CD4-positive, alpha-beta T cell treated with Interleukin-15 for 1 hour (primary cell): Measurements from ENCODE around the gene C10orf120.

Experiments
- DNase-seq: peaks from one replicate; pipeline ENCODE4 v3.0.0-alpha.2; 2020

The C10orf120 gene

DNA sequence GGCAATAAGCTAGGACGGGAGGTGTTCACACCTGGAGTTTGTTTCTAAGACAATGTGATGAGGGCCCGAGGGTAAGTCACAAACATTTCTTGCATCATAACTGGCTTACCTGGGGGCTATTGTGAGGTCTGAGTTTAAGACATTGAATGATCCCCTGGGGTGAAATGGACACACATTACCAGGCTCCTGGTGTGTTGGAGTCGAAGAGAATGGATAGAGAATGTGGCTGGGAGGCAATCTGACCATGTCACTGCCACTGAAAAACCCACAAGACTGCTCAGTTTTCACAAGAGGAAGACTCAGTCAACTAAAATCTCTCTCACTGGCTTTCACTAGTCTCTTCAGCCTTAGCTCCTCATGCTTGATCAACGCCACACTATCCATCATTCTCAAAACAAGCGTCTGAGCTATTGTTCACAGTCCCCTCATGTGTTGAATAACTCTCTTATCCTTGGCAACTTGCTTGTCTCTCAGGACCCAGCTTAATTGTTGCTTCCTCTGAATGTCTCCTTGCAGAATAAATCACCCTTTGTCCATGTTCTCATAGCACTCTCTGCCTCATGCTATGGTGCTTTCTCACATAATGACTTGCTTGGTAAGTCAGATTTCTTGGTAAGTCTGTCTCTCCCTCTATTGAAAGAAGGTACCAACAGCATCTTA, at the start of gene C10orf120:
TSS of gene C10orf120 (minus strand) at position 51 of the 660 bp plus-strand sequence. CDS start 56 bp downstream, outside the sequence.
- no peak for DNase-seq

DNA sequence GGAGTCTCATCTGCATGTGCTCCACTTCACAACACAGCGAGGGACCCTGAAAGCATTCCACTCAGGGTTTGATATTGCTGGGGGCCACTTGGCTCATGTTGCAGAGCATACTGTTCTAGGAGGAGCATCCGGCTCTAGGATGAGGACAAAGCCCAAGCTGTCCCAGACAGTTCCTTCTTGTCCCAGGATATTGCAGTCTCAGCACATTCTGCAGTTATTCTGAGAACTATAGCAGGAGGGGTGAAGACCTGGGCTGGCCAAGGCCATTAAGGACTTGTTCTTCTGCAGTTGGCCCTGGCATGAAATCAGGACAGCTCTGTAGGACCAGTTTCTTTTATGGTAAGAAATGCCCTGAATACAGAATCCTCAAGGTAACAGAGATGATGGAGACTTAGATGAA, 48.9 kb upstream of the C10orf120 start:
- no peak for DNase-seq

GRCh38 chr10:122746408-122746807, 46.8 kb upstream of the C10orf120 start:
- no peak for DNase-seq

DNA sequence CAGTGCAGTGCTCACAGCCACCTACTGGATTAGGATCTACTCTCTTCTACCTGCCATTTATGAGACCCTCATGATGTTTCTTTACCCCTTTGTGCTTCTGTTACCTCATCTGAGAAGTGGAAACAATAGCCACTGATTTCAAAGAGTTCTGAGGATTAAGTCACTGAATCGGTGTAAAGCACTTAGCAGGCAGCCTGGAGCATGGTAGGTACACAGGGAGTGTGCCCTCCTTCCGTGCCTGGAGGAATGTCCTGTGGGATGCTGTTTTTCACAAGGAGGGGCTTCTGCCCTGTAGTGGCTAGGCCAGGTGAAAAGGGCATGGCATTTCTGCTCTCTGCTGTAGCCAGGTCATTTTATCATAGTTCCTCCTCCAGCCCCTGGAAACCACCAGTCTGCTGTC, 44.6 kb upstream of the C10orf120 start:
- no peak for DNase-seq

- no peak for DNase-seq
These were observed 41.0 kb upstream of the C10orf120 start for GRCh38 chr10:122740640-122741039.

DNA sequence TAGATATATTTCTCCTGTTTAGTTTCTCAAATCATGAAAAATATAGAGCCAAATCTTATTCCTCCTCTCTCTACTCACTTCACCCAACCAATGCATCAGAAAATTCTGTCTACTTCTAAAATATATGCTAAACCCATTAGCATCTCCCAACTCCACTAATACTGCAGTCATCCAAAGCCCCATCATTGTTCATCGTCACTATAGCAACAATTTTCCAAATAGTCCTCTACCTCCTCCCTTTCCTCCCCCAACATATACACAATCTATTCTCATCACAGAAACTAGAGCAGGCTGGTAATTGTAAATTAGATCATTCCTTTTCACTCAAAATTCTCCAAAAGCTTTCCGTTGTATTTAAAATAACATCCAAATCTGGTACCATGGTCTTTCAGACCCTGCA, 38.4 kb upstream of the C10orf120 start:
- no peak for DNase-seq

DNA sequence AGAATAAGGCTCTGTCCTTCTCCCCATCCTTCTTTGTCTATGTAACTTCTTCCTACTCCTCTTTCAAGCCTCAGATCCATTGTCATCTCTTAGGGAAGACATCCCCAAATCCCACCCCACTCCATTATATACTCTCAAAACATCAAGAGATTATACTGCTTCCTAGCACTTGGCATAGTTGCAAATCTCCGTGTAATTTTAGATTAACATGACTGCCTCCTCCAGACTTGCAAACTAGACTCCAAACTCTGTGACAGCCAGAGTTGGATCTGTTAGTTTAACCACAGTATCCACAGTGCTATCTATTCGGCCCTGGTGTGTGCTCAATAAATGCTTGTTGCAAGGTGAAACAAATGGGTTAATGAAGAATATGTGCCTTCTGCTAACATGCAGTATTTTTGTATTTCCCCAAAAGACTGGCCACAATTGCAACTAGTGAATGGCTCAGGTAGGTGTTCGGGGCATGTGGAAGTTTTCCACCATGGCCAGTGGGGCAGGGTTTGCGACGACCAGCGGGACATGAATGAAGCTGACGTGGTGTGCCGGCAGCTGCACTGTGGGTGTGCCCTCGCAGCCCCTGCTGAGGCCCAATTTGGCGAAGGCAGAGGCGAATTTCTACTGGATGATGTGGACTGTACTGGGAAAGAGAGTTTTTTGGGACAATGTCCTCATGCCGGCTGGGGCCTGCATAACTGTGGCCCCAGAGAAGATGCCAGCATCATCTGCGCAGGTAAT, 34.5 kb upstream of the C10orf120 start:
- DNase-seq: no peak

DNA sequence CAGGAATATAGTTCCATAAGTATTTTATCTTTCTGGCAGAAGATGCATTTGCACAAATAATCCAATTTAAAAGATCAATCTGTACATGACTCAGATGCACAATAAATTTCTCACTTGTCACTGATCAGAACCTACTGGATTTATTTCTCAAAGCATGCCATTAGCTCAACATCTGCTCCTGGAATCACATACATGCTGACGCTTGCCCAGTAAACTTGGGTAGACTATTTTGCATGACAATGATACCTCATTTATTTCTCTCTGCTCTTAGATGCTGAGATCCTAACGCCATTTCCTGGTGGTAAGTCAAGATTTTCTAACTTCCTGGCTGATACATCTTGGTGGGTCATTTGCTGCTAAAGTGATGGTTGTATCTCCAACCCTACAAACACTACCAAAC, 33.8 kb upstream of the C10orf120 start:
- no peak for DNase-seq

DNA sequence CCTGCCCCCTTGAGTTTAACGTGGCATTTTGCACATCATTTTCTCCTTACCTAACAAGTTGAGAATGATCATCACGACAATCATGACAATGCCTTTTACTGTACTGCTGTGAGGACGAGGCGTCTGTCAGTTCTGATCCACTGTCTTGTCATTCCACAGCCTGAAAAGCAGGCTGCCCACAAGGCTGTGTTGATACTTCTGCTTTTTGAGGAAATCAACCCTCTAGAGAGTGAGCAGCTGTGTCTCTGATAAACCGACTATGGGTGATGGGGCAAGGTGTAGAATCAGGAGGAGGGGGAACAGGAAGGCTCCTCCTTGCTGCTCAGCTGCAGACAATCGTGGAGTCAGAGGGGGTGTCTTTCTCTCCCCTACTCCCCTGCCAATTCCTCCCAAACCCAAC, 30.6 kb upstream of the C10orf120 start:
- no peak for DNase-seq

GRCh38 chr10:122729126-122729525, 29.5 kb upstream of the C10orf120 start:
- no peak for DNase-seq

DNA sequence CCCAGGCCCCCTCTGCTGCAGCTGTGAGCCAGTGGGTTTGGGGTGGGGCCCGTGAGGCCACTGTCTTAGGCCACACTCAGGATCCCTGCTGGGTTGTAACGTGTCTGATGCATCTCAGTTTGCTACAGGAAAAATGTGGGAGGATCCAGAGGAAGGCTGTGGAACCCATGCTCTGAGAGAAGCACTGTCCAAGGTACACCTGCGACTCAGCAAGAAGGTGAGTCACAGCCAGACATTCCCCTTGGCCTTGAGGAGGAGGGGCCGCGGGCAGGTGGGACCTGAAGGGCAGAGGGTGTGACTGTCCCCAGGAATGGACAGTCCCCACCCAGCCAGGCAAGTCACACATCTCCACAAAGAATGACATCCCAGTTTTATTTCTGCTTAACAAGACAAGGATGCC, 27.8 kb upstream of the C10orf120 start:
- DNase-seq: no peak

GRCh38 chr10:122725768-122726167, 26.1 kb upstream of the C10orf120 start:
- no peak for DNase-seq

DNA sequence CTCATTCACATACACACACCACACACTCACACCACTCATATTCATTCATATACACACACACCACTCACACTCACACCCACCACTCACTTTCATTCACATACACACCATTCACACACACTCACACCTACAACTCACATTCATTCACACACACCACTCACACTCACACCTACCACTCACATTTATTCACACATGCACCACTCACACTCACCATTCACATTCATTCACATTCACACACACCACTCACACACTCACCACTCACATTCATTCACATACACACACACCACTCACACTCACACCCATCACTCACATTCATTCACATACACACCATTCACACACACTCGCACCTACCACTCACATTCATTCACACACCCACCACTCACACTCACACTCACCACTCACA, 25.4 kb upstream of the C10orf120 start:
- no peak for DNase-seq

- no peak for DNase-seq
These were observed 21.5 kb upstream of the C10orf120 start for GRCh38 chr10:122721111-122721510.

GRCh38 chr10:122716025-122716424, 16.4 kb upstream of the C10orf120 start:
- no peak for DNase-seq

DNA sequence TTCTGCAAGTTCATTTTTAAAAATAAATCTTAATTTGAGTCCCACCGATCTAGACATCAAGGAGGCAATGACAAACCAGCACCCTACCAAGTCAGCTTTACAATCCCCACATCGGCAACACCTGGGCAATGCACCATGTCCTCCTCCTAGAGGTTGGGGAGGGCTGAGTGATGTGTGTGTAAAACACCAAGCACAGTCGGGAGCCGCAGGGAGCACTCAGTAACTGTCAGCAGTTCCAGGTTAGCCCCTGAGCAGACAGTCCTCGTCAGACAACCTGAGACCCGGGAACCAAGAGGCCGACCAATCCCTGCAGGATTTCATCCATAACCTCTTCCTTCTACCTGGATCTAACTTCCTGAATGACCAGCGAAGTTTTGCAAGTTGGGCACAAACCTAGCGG, 15.9 kb upstream of the C10orf120 start:
- DNase-seq: no peak

DNA sequence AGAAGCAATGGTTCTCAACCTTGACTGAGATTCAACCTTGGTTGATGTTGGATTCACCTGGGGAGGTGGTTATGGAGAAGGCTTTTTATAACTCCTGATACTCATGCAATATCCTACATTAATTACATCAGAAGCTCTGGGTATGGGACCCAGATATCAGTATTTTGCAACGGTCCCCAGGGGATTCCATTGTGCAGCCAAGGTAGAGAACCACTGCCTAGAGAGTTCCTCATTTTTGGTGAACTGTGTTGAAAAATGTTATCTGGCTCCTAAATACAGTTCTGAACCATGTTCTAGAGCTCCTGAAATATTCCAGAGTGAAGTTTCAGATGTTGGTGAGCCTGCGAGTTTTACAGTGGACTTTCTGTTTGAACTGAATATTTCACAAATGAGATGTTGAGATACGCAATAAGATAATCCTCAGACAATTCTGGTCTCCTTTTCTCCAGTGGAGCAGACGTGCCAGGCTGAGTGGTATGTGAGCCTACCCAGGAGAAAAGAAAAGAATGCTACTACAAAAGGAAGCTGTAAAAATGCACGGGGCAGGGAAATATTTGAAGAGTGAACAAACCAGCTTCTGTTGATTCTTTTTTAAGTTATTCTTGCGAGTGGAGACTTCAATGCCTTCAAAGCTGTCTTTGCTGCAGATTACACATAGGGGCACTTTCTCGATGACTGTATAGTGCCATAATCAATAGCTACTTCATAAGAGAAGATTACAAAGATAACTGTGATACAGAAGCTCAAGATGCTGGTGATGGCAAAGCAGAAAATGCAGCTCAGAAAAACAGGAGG, 13.6 kb upstream of the C10orf120 start:
- no peak for DNase-seq

DNA sequence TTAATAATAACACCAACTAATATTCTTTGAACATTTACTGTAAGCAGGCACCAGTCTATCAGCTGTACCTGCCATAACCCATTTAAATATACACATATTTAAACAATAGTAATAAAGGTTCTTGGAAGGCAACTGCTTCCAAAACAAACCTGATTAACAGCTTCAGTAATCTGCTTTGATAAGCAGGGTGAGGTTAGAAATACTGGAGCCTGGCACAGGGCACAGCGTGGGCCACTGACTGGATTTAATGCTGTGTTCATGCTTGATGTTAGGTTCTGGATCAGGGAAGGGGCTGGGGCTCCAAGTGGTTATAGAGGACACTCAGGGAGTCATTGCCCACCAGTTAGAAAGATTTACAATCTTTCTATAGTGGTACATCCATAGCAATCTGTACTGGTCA, 10.9 kb upstream of the C10orf120 start:
- DNase-seq: no peak

- DNase-seq: no peak
These were observed 10.3 kb upstream of the C10orf120 start for GRCh38 chr10:122709971-122710370.

- no peak for DNase-seq
These were observed 7.9 kb upstream of the C10orf120 start for GRCh38 chr10:122707535-122707934.

DNA sequence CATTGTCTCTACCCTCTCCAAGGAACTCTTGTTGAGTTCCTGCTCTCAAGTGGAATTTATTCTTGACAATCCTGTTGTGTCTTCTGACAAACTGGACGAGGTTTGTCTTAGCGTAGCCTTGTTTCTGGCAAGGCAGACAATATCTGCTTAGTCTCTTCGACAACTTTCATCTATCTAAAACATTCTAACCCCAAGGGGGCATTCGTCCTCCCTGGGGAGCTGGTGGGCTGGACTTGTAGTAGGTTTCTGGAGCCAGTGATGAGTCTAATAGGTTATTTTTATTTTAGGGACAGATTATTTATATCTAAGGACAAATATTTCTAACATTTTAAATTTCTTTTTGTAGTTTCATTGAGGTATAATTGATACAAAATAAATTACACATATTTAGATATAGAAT, 7.3 kb upstream of the C10orf120 start:
- no peak for DNase-seq

- DNase-seq: no peak
These were observed 6.8 kb upstream of the C10orf120 start for GRCh38 chr10:122706467-122706866.

DNA sequence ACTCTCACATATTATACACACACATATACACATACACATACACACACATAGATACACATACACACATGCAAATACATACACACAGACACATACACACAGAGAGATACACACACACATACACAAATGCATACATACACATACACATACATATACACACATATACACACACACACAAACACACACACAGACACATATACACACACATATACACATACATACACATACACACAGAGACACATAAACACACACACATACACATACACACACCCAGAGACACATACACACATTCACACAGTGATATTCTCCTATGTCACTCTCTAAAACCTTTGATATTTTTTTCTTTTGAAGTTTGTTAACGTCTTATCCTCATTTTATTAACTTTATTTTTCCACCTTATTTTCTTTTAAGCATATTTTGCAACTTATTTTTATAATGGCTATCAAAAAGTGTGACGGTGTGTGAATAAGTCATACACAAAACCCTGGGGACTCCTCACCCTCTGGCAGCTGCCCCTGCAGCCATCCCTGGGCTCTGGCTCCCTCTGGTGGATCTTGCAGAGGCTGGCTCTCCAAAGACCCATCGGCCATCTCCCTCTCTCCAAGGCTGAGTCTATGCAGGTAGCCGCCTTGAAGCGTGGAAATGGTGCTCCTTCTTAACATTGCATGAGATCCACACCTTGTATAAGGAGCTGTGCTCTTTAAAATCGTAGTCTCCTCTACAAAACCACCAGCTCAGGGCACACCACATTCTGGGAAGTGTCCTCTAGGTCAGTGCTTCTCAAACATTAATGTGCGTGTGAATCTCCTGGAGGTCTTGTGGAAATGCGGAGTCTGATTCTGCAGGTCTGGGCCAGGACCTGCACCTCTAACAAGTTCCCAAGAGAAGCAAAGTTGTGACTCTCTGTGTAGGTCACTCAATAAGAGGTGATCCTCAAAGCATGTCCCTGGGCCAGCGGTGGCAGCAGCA, 4.1 kb upstream of the C10orf120 start:
- no peak for DNase-seq
